Measurements from ENCODE around the gene SYK. TPM values are rescaled to one million over a fixed set of nuclear protein-coding genes. Genes with fewer than 3 reads are reported as not detected.

SYK gene
- total RNA-seq, 2 donors from 2014 or later, result 4.5 to 43.6 TPM

GRCh38 chr9:90915693-90916092 is 114.1 kb downstream of the SYK start:
- DNase-seq (ENCODE audit: low spot score), result no peak

GRCh38 chr9:90916147-90916734 is 114.6 kb downstream of the SYK start:
- Histone ChIP-seq H3K27ac (no peak overlapping the region), H3K4me1 (replicated peaks) (peaks cover 11% of the 10 kb centered on the region), H3K27me3 (replicated peaks; ENCODE audit: insufficient read depth) (no peaks in the 10 kb centered on the region), H3K9me3 (no peaks in the 10 kb centered on the region), H3K36me3 (no peaks in the 10 kb centered on the region), H3K4me3 (no peak overlapping the region)
- DNase-seq (ENCODE audit: low spot score), result no peak
- intact Hi-C loops (cut with DNase I), result loop anchor here (2.0 to 10.0 kb wide), 5 partner anchors 121 to 811 kb away; no protein-coding TSS in a partner anchor
- TF ChIP-seq CTCF (IDR thresholded peaks at IDR 0.05) (no peak), POLR2A (IDR thresholded peaks at IDR 0.05) (no peak), POLR2AphosphoS5 (IDR thresholded peaks at IDR 0.05) (no peak)
- 93% methylated on average over 11 of the region's 11 CpGs for WGBS

More at GRCh38 chr9:90915693-90916092, 114.1 kb downstream of the SYK start:
- 85% methylated on average over 6 of the region's 6 CpGs for WGBS
- H3K27ac ChIP-seq, result no peak overlapping the region
- no peaks in the 10 kb centered on the region for H3K27me3 ChIP-seq (replicated peaks; ENCODE audit: insufficient read depth)
- H3K9me3 ChIP-seq, result no peaks in the 10 kb centered on the region
- TF ChIP-seq CTCF (IDR thresholded peaks at IDR 0.05) (no peak), POLR2AphosphoS5 (IDR thresholded peaks at IDR 0.05) (no peak), POLR2A (IDR thresholded peaks at IDR 0.05) (no peak)
- intact Hi-C loops (cut with DNase I), result loop anchor here (2.0 to 10.0 kb wide), 5 partner anchors 122 to 812 kb away; no protein-coding TSS in a partner anchor
- H3K4me1 ChIP-seq (replicated peaks), result peaks cover 10% of the 10 kb centered on the region
- no peak overlapping the region for H3K4me3 ChIP-seq
- H3K36me3 ChIP-seq, result no peaks in the 10 kb centered on the region

- intact Hi-C loops (cut with DNase I), result loop anchor here (5.0 to 10.0 kb wide), 4 partner anchors 117 to 807 kb away; no protein-coding TSS in a partner anchor
- TF ChIP-seq POLR2A (IDR thresholded peaks at IDR 0.05) (no peak), CTCF (IDR thresholded peaks at IDR 0.05) (no peak), POLR2AphosphoS5 (IDR thresholded peaks at IDR 0.05) (peak; percentile 60)
- H3K27ac ChIP-seq, result peak overlapping the region; percentile 62 to 65
- no peak overlapping the region for H3K4me3 ChIP-seq
- 27% methylated on average over 10 of the region's 10 CpGs for WGBS
- peak; percentile 60 for DNase-seq (ENCODE audit: low spot score)
- H3K27me3 ChIP-seq (replicated peaks; ENCODE audit: insufficient read depth), result no peaks in the 10 kb centered on the region
- no peaks in the 10 kb centered on the region for H3K9me3 ChIP-seq
- peaks cover 14% of the 10 kb centered on the region for H3K4me1 ChIP-seq (replicated peaks)
- H3K36me3 ChIP-seq, result no peaks in the 10 kb centered on the region
These were observed 118.3 kb downstream of the SYK start for GRCh38 chr9:90919883-90920282.

- intact Hi-C loops (cut with DNase I), result no loop called here
- Histone ChIP-seq H3K27ac (peak overlapping the region; percentile 62 to 65), H3K9me3 (no peaks in the 10 kb centered on the region), H3K4me3 (no peak overlapping the region), H3K4me1 (replicated peaks) (peaks cover 14% of the 10 kb centered on the region), H3K36me3 (no peaks in the 10 kb centered on the region), H3K27me3 (replicated peaks; ENCODE audit: insufficient read depth) (no peaks in the 10 kb centered on the region)
- TF ChIP-seq POLR2AphosphoS5 (IDR thresholded peaks at IDR 0.05), result peak; percentile 95
- peak in 1 of 4 experiments; percentile 22 for TF ChIP-seq CTCF (IDR thresholded peaks at IDR 0.05)
- TF ChIP-seq POLR2A (IDR thresholded peaks at IDR 0.05), result peak; percentile 27
- 13% methylated on average over 8 of the region's 8 CpGs for WGBS
- DNase-seq (ENCODE audit: low spot score), result peak; percentile 97
These were observed 119.5 kb downstream of the SYK start for GRCh38 chr9:90921104-90921503.

- no peak for TF ChIP-seq POLR2A (IDR thresholded peaks at IDR 0.05)
- no peak for TF ChIP-seq CTCF (IDR thresholded peaks at IDR 0.05)
- no peak for TF ChIP-seq POLR2AphosphoS5 (IDR thresholded peaks at IDR 0.05)
- DNase-seq (ENCODE audit: low spot score), result no peak
- Histone ChIP-seq H3K27me3 (replicated peaks; ENCODE audit: insufficient read depth) (no peaks in the 10 kb centered on the region), H3K36me3 (no peaks in the 10 kb centered on the region), H3K4me1 (replicated peaks) (peaks cover 14% of the 10 kb centered on the region), H3K4me3 (no peak overlapping the region), H3K27ac (peak overlapping the region in 1 of 2 donors; percentile 62), H3K9me3 (no peaks in the 10 kb centered on the region)
- 90% methylated on average over 7 of the region's 7 CpGs for WGBS
- intact Hi-C loops (cut with DNase I), result no loop called here
These were observed 120.3 kb downstream of the SYK start for GRCh38 chr9:90921969-90922368.
